SK-N-SH (cell line): ENCODE data around the gene INSC. TPM values are rescaled to one million over a fixed set of nuclear protein-coding genes. Genes with fewer than 3 reads are reported as not detected.

ENCODE experiments used
- CTCF ChIA-PET: fragments of 300-600, 350-600 bp; formaldehyde crosslinking; extraction: SDS; loops from one replicate; lab custom pipeline; 2021; lab: Yijun Ruan, JAX
- POLR2A ChIA-PET: fragments of 350-600 bp; sonication (Branson Sonifier 250); formaldehyde crosslinking; extraction: SDS; loops from one replicate; lab custom pipeline; 2020; ENCODE audit warnings: antibody characterized with exemption, inconsistent platforms; lab: Yijun Ruan, JAX
- DNase-seq: peaks from one replicate; pipeline ENCODE4 v3.0.0; 2012
- H2AFZ ChIP-seq: fragments of 200-600 bp; sonication (generic); 2 replicates; pipeline ENCODE4 v1.8.1; 2016; ENCODE audit warnings: antibody characterized with exemption, mild to moderate bottlenecking, low read depth
- H3F3A ChIP-seq: fragments of 200-600 bp; sonication (generic); replicated peaks from 2 replicates; pipeline ENCODE3; 2016; ENCODE audit warnings: antibody characterized with exemption, mild to moderate bottlenecking; ENCODE audit not compliant: insufficient read depth
- H3K27ac ChIP-seq, 2 experiments: fragments of 200-500 bp in 1 of 2; fragments of 200-600 bp in 1 of 2; sonication (Bioruptor generic) in 1 of 2; sonication (generic), shearing (Covaris generic) in 1 of 2; 2 replicates each; pipeline versions ENCODE4 v1.5.1 to v1.6.1; 2014 to 2016; ENCODE audit warnings: low read depth in 2 of 2, inconsistent platforms in 1 of 2, low read length in 1 of 2, mild to moderate bottlenecking in 1 of 2, mixed read lengths in 1 of 2
- H3K27me3 ChIP-seq: fragments of 200-600 bp; sonication (generic), shearing (Covaris generic); 2 replicates; pipeline ENCODE4 v1.6.1; 2016; ENCODE audit warnings: mixed run types; ENCODE audit not compliant: insufficient read depth
- H3K36me3 ChIP-seq, 2 experiments: fragments of 200-500 bp in 1 of 2; fragments of 200-600 bp in 1 of 2; sonication (Bioruptor generic) in 1 of 2; sonication (generic) in 1 of 2; replicated peaks in 1 of 2; 2 replicates each; pipeline versions ENCODE3 to v1.5.1; 2014 to 2016; ENCODE audit warnings: low read length in 1 of 2, mild to moderate bottlenecking in 1 of 2; ENCODE audit not compliant: insufficient read depth in 2 of 2, control insufficient read depth in 1 of 2
- H3K4me1 ChIP-seq, 2 experiments: fragments of 200-500 bp in 1 of 2; fragments of 200-600 bp in 1 of 2; sonication (Bioruptor generic) in 1 of 2; sonication (generic), shearing (Covaris generic) in 1 of 2; 2 replicates each; pipeline versions ENCODE4 v1.5.1 to v1.6.1; 2014 to 2016; ENCODE audit warnings: low read depth in 1 of 2, low read length in 1 of 2, mixed run types in 1 of 2; ENCODE audit not compliant: insufficient read depth in 2 of 2, control insufficient read depth in 1 of 2
- H3K4me2 ChIP-seq: fragments of 200-600 bp; sonication (generic), shearing (Covaris generic); 2 replicates; pipeline ENCODE4 v1.6.1; 2017; ENCODE audit warnings: mixed run types
- H3K4me3 ChIP-seq, 2 experiments: fragments of 200-500 bp in 1 of 2; fragments of 200-600 bp in 1 of 2; sonication (Bioruptor generic) in 1 of 2; sonication (generic), shearing (Covaris generic) in 1 of 2; 2 replicates each; pipeline versions ENCODE4 v1.5.1 to v1.8.1; 2014 to 2016; ENCODE audit warnings: low read depth in 2 of 2, inconsistent platforms in 1 of 2, low read length in 1 of 2, mild to moderate bottlenecking in 1 of 2, mixed read lengths in 1 of 2, moderate library complexity in 1 of 2
- H3K79me2 ChIP-seq: fragments of 200-600 bp; sonication (generic); 2 replicates; pipeline ENCODE4 v1.8.1; 2017; ENCODE audit warnings: mild to moderate bottlenecking; ENCODE audit not compliant: insufficient read depth
- H3K9ac ChIP-seq: fragments of 200-600 bp; sonication (generic); 2 replicates; pipeline ENCODE4 v1.6.1; 2017; ENCODE audit warnings: mixed run types
- H3K9me2 ChIP-seq: fragments of 200-600 bp; sonication (generic); 2 replicates; pipeline ENCODE4 v1.6.1; 2017; ENCODE audit warnings: mixed run types
- H3K9me3 ChIP-seq: fragments of 200-600 bp; sonication (generic); 2 replicates; pipeline ENCODE4 v1.6.1; 2017; ENCODE audit warnings: mixed run types, mild to moderate bottlenecking, moderate library complexity
- H4K20me1 ChIP-seq: fragments of 200-600 bp; sonication (generic); 2 replicates; pipeline ENCODE4 v1.6.1; 2017; ENCODE audit warnings: mild to moderate bottlenecking, mixed run types; ENCODE audit not compliant: insufficient read depth
- CHD2 ChIP-seq: fragments of 150-350 bp; IDR thresholded peaks from 2 replicates; pipeline ENCODE4 v1.6.1; 2018; ENCODE audit warnings: low read length; ENCODE audit not compliant: partially characterized antibody
- GABPA ChIP-seq: IDR thresholded peaks from 2 replicates; pipeline ENCODE4 v1.4.0; 2012; ENCODE audit warnings: low read depth, mild to moderate bottlenecking
- JUND ChIP-seq: IDR thresholded peaks from 2 replicates; pipeline ENCODE4 v1.4.0; 2012
- MXI1 ChIP-seq: IDR thresholded peaks from 2 replicates; pipeline ENCODE4 v1.6.1; 2012; ENCODE audit warnings: mild to moderate bottlenecking, low read depth, low read length, improper control_type of control experiment
- NFIC ChIP-seq: IDR thresholded peaks from 2 replicates; pipeline ENCODE4 v1.4.0; 2012; ENCODE audit warnings: borderline replicate concordance
- NRF1 ChIP-seq: IDR thresholded peaks from 2 replicates; pipeline ENCODE4 v1.6.1; 2012; ENCODE audit warnings: low read depth, mild to moderate bottlenecking, low read length
- RAD21 ChIP-seq: IDR thresholded peaks from 2 replicates; pipeline ENCODE4 v1.6.1; 2012; ENCODE audit warnings: mild to moderate bottlenecking, low read length
- RCOR1 ChIP-seq: fragments of 150-350 bp; IDR thresholded peaks from 2 replicates; pipeline ENCODE4 v1.6.1; 2017; ENCODE audit warnings: antibody characterized with exemption, low read length
- RFX5 ChIP-seq: IDR thresholded peaks from 2 replicates; pipeline ENCODE4 v1.6.1; 2012; ENCODE audit warnings: mild to moderate bottlenecking, improper control_type of control experiment, low read length
- WGBS: methylation state at CpG from one replicate; pipeline ENCODE4 v1.1.6; 2017; ENCODE audit warnings: low lambda C conversion rate; 5-methylcytosine and 5-hydroxymethylcytosine counted together
- polyA plus RNA-seq, 3 experiments: library from polyadenylated mRNA; depleted of rRNA; stranded (reverse); fragments of >200 nt; gene quantifications; 2 replicates each; pipeline ENCODE4 v1.2.3, GENCODE V29; 2012
- TF ChIP-seq, protein P1 (sequence below): IDR thresholded peaks from 2 replicates; pipeline ENCODE4 v1.4.0; 2012; ENCODE audit warnings: low read depth
- TF ChIP-seq, protein P2 (sequence below): fragments of 150-350 bp; IDR thresholded peaks from 2 replicates; pipeline ENCODE4 v1.6.1; 2017; ENCODE audit warnings: antibody characterized with exemption, low read length, low read depth, borderline replicate concordance
- TF ChIP-seq, protein P3 (sequence below): fragments of 200-600 bp; sonication (generic); IDR thresholded peaks from 2 replicates; pipeline ENCODE4 v1.6.1; 2017; ENCODE audit warnings: antibody characterized with exemption, mild to moderate bottlenecking, moderate library complexity
- TF ChIP-seq, protein P4 (sequence below): IDR thresholded peaks from 2 replicates; pipeline ENCODE4 v1.6.1; 2012; ENCODE audit warnings: mild to moderate bottlenecking, low read depth, low read length, moderate library complexity
- TF ChIP-seq, protein P5 (sequence below): IDR thresholded peaks from 2 replicates; pipeline ENCODE4 v1.4.0; 2012; ENCODE audit warnings: low read depth, borderline replicate concordance

INSC gene
- polyA plus RNA-seq, 1 of the 3 experiments (the other 2 are of a cell fraction), result not detected

DNA sequence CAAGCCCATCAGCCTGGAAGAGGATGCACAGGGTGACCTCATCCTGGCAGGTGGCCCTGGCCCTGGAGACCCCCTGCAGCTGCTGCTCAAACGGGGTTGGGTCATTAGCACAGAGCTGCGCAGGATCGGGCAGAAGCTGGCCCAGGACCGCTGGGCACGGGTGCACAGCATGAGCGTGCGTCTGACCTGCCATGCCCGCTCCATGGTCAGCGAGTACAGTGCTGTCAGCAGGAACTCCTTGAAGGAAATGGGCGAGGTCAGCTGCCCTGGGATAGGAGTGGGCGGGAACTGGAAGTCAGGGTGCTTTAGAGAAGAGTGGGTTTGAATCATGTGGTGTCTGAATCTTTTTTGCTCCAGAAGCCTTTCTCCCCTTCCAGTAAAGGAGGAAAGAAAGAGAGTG lies 61.1 kb downstream of the INSC start:
- peaks cover 0 to 7% of the 10 kb centered on the region in 2 experiments; a peak in 2 of 4 replicates for H3K4me1 ChIP-seq
- no peak overlapping the region for H3K4me3 ChIP-seq
- no peak for DNase-seq
- H3K27ac ChIP-seq, result no peak overlapping the region
- CTCF ChIA-PET, result no interaction called here
- H3K9me2 ChIP-seq, result no peaks in the 10 kb centered on the region
- H3K9ac ChIP-seq, result no peak overlapping the region
- H3F3A ChIP-seq, result no peaks in the 10 kb centered on the region
- H4K20me1 ChIP-seq, result no peaks in the 10 kb centered on the region
- POLR2A ChIA-PET, result no interaction called here
- WGBS, result 53% methylated on average over 4 of the region's 11 CpGs
- H3K36me3 ChIP-seq, result no peaks in the 10 kb centered on the region
- no peak overlapping the region for H3K4me2 ChIP-seq
- H3K79me2 ChIP-seq, result no peaks in the 10 kb centered on the region
- no peak for TF ChIP-seq RCOR1
- TF ChIP-seq, protein P1, sequence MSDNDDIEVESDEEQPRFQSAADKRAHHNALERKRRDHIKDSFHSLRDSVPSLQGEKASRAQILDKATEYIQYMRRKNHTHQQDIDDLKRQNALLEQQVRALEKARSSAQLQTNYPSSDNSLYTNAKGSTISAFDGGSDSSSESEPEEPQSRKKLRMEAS, result no peak
- TF ChIP-seq, protein P2, sequence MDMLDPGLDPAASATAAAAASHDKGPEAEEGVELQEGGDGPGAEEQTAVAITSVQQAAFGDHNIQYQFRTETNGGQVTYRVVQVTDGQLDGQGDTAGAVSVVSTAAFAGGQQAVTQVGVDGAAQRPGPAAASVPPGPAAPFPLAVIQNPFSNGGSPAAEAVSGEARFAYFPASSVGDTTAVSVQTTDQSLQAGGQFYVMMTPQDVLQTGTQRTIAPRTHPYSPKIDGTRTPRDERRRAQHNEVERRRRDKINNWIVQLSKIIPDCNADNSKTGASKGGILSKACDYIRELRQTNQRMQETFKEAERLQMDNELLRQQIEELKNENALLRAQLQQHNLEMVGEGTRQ, result no peak
- TF ChIP-seq, all 33 proteins: peak for 0
- H3K9me3 ChIP-seq, result no peaks in the 10 kb centered on the region
- no peak overlapping the region for H2AFZ ChIP-seq
- no peaks in the 10 kb centered on the region; the same call in 1 of the 2 replicates for H3K27me3 ChIP-seq

DNA sequence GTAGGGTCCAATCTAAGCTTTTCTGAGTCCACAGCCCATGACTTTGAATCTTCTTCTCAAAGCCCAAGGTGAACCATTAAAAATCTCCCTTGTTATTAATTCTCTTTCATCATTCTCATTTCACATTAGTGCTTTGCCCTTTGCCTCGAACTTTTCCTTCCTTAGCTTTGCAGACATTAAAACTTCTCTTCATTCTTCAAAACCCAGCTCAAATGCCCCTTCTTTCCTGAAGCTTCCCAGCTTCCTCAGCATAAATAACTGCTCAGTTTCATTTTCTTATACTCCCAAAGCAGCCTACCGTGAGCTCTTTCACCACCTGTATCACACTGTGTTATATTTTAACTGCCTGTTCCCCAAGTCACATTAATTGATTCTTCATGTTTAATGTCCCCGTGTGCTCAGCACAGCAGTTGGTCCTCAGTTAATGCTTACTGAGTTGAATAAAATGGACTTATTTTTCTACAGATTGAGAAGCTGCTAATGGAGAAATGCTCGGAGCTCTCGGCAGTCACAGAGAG lies 62.0 kb downstream of the INSC start:
- ChIA-PET CTCF (interaction anchor here (1.0 to 1.5 kb wide), 3 partner anchors 17 to 76 kb away, joined by 3 to 4 read pairs (median 3); no protein-coding TSS in a partner anchor), POLR2A (no interaction called here)
- no peaks in the 10 kb centered on the region; the same call in 1 of the 2 replicates for H3K27me3 ChIP-seq
- H3K9ac ChIP-seq, result no peak overlapping the region
- no peak overlapping the region for H3K4me3 ChIP-seq
- WGBS, result 28% methylated on average over 5 of the region's 5 CpGs
- no peaks in the 10 kb centered on the region for H3K36me3 ChIP-seq
- no peaks in the 10 kb centered on the region for H3K9me2 ChIP-seq
- H3K4me2 ChIP-seq, result no peak overlapping the region
- no peak for TF ChIP-seq GABPA
- TF ChIP-seq, protein P2, result no peak
- TF ChIP-seq JUND, result no peak
- TF ChIP-seq, protein P3, sequence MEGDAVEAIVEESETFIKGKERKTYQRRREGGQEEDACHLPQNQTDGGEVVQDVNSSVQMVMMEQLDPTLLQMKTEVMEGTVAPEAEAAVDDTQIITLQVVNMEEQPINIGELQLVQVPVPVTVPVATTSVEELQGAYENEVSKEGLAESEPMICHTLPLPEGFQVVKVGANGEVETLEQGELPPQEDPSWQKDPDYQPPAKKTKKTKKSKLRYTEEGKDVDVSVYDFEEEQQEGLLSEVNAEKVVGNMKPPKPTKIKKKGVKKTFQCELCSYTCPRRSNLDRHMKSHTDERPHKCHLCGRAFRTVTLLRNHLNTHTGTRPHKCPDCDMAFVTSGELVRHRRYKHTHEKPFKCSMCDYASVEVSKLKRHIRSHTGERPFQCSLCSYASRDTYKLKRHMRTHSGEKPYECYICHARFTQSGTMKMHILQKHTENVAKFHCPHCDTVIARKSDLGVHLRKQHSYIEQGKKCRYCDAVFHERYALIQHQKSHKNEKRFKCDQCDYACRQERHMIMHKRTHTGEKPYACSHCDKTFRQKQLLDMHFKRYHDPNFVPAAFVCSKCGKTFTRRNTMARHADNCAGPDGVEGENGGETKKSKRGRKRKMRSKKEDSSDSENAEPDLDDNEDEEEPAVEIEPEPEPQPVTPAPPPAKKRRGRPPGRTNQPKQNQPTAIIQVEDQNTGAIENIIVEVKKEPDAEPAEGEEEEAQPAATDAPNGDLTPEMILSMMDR, result no peak
- no peak for TF ChIP-seq RFX5
- TF ChIP-seq MXI1, result no peak
- no peak for TF ChIP-seq CHD2
- TF ChIP-seq NRF1, result no peak
- no peak for TF ChIP-seq NFIC
- no peak for TF ChIP-seq RAD21
- TF ChIP-seq, protein P4, sequence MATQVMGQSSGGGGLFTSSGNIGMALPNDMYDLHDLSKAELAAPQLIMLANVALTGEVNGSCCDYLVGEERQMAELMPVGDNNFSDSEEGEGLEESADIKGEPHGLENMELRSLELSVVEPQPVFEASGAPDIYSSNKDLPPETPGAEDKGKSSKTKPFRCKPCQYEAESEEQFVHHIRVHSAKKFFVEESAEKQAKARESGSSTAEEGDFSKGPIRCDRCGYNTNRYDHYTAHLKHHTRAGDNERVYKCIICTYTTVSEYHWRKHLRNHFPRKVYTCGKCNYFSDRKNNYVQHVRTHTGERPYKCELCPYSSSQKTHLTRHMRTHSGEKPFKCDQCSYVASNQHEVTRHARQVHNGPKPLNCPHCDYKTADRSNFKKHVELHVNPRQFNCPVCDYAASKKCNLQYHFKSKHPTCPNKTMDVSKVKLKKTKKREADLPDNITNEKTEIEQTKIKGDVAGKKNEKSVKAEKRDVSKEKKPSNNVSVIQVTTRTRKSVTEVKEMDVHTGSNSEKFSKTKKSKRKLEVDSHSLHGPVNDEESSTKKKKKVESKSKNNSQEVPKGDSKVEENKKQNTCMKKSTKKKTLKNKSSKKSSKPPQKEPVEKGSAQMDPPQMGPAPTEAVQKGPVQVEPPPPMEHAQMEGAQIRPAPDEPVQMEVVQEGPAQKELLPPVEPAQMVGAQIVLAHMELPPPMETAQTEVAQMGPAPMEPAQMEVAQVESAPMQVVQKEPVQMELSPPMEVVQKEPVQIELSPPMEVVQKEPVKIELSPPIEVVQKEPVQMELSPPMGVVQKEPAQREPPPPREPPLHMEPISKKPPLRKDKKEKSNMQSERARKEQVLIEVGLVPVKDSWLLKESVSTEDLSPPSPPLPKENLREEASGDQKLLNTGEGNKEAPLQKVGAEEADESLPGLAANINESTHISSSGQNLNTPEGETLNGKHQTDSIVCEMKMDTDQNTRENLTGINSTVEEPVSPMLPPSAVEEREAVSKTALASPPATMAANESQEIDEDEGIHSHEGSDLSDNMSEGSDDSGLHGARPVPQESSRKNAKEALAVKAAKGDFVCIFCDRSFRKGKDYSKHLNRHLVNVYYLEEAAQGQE, result no peak
- TF ChIP-seq, protein P5, sequence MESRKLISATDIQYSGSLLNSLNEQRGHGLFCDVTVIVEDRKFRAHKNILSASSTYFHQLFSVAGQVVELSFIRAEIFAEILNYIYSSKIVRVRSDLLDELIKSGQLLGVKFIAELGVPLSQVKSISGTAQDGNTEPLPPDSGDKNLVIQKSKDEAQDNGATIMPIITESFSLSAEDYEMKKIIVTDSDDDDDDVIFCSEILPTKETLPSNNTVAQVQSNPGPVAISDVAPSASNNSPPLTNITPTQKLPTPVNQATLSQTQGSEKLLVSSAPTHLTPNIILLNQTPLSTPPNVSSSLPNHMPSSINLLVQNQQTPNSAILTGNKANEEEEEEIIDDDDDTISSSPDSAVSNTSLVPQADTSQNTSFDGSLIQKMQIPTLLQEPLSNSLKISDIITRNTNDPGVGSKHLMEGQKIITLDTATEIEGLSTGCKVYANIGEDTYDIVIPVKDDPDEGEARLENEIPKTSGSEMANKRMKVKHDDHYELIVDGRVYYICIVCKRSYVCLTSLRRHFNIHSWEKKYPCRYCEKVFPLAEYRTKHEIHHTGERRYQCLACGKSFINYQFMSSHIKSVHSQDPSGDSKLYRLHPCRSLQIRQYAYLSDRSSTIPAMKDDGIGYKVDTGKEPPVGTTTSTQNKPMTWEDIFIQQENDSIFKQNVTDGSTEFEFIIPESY, result no peak
- peaks cover 0 to 7% of the 10 kb centered on the region in 2 experiments; a peak in 2 of 4 replicates for H3K4me1 ChIP-seq
- no peaks in the 10 kb centered on the region for H3F3A ChIP-seq
- no peak for DNase-seq
- no peaks in the 10 kb centered on the region for H4K20me1 ChIP-seq
- no peak overlapping the region for H3K27ac ChIP-seq
- no peak overlapping the region for H2AFZ ChIP-seq
- no peaks in the 10 kb centered on the region for H3K79me2 ChIP-seq
- no peaks in the 10 kb centered on the region for H3K9me3 ChIP-seq
